Lower lobe of right lung (tissue), 2 donors: ENCODE data around the gene FAM98C. TPM values are rescaled to one million over a fixed set of nuclear protein-coding genes. Genes with fewer than 3 reads are reported as not detected.

Source experiments
- ATAC-seq, 2 donors: fragments of 200-7000 bp; cut with Tn5 transposase; one replicate each; pipeline ENCODE4 v1.9.1; 2020 to 2022; ENCODE audit warnings: mild to moderate bottlenecking in 2 of 2, moderate library complexity in 2 of 2
- DNase-seq: peaks from one replicate; pipeline ENCODE4 v3.0.0-alpha.2; 2020
- H3K27ac ChIP-seq: fragments of 200-600 bp; one replicate; pipeline ENCODE4 v1.8.0; 2022
- H3K27me3 ChIP-seq: fragments of 200-600 bp; one replicate; pipeline ENCODE4 v1.8.0; 2022; ENCODE audit warnings: low read depth
- H3K36me3 ChIP-seq: fragments of 200-600 bp; one replicate; pipeline ENCODE4 v1.8.0; 2022; ENCODE audit warnings: mild to moderate bottlenecking
- H3K4me1 ChIP-seq: fragments of 200-600 bp; one replicate; pipeline ENCODE4 v1.8.0; 2022
- H3K4me3 ChIP-seq: fragments of 200-600 bp; one replicate; pipeline ENCODE4 v1.8.0; 2022; ENCODE audit warnings: mild to moderate bottlenecking
- H3K9me3 ChIP-seq: fragments of 200-600 bp; one replicate; pipeline ENCODE4 v1.8.0; 2022
- CTCF ChIP-seq: fragments of 200-600 bp; IDR thresholded peaks from one replicate; pipeline ENCODE4 v1.8.0; 2022; ENCODE audit warnings: antibody characterized with exemption, mild to moderate bottlenecking
- intact Hi-C: fragments of 100-400 bp; cut with DNase I; formaldehyde crosslinking; loops from one replicate; pipeline ENCODE4 v1.11.0; 2022
- total RNA-seq: library from RNA; stranded (reverse); fragmentation: NEBNext Ultra II Directional; extraction: Animal tissue kit (Norgen Biotek cat#: 25700); gene quantifications from one replicate; pipeline ENCODE4 v1.2.1, GENCODE V29; 2021
- donor health status: DM: no; HTN: yes; CAD: no; lungs with severe emphysema.

The FAM98C gene
- total RNA-seq, 1 donor from 2014 or later: 21.1 TPM

DNA sequence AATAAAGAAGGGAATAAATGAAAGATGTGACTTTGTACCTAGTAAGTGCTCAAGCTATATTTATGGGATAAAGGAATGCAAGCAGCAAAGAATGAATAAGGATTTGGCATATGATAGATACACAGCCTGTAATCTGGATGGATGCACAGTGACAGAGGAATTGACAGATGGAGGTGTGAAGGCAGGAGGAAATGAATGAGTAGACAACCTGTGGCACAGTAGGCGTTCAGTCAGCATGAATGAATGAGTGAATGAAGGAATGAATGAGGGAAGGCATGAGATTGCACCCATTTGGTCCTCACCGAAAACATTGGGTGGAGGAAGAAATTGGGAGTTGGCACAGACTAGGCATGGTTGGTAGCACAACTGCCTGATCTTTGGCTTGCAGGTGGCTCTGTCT, 33.3 kb upstream of the FAM98C start:
- no peaks in the 10 kb centered on the region for H3K4me1 ChIP-seq
- H3K27ac ChIP-seq: no peak overlapping the region
- H3K4me3 ChIP-seq: no peak overlapping the region
- ATAC-seq (no peak), DNase-seq (no peak)
- no peaks in the 10 kb centered on the region for H3K36me3 ChIP-seq
- intact Hi-C loops: no loop called here
- peaks cover 4% of the 10 kb centered on the region for H3K27me3 ChIP-seq
- H3K9me3 ChIP-seq: no peaks in the 10 kb centered on the region
- no peak for TF ChIP-seq CTCF

DNA sequence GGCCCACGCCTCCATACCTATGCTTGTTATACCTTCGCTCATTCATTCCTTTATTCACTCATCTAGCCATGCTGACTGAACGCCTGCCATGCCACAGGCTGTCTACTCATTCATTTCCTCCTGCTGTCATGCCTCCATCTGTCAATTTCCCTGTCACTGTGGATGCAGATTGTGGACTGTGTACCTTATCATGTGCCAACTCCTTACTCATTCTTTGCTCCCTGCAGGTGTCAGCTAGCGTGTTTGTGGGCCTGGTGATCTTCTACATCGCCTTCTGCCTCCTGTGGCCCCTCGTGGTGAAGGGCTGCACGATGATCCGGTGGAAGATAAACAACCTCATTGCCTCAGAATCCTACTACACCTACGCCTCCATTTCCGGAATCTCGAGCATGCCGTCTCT, 32.6 kb upstream of the FAM98C start:
- intact Hi-C loops: no loop called here
- Histone ChIP-seq H3K4me3 (no peak overlapping the region), H3K9me3 (no peaks in the 10 kb centered on the region), H3K27ac (no peak overlapping the region), H3K36me3 (no peaks in the 10 kb centered on the region), H3K27me3 (peaks cover 4% of the 10 kb centered on the region), H3K4me1 (peaks cover 2% of the 10 kb centered on the region)
- DNase-seq (no peak), ATAC-seq (no peak)
- no peak for TF ChIP-seq CTCF

- DNase-seq (no peak), ATAC-seq (no peak)
- Histone ChIP-seq H3K27me3 (peaks cover 4% of the 10 kb centered on the region), H3K9me3 (no peaks in the 10 kb centered on the region), H3K36me3 (no peaks in the 10 kb centered on the region), H3K4me1 (peaks cover 10% of the 10 kb centered on the region), H3K27ac (no peak overlapping the region), H3K4me3 (no peak overlapping the region)
- no peak for TF ChIP-seq CTCF
- intact Hi-C loops: no loop called here
These were observed 31.8 kb upstream of the FAM98C start for GRCh38 chr19:38371081-38371480.

DNA sequence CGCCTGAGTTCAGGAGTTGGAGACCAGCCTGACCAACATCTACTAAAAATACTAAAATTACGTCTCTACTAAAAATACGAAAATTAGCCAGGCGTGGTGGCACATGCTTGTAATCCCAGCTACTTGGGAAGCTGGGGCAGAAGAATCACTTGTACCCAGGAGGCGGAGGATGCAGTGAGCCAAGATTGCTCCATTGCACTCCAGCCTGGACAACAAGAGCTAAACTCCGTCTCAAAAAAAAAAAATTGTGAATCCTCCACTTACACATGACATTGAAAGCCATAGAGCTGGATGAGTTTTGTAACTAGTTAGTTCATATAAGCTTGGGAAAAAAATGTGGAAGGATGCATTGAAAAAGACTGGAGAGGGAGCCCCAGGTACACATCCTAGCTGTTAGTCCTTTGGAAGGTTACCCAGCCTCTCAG, 29.0 kb upstream of the FAM98C start:
- H3K27ac ChIP-seq: peak overlapping the region; percentile 91
- no peaks in the 10 kb centered on the region for H3K9me3 ChIP-seq
- H3K4me3 ChIP-seq: peak overlapping the region; percentile 95
- TF ChIP-seq CTCF: no peak
- H3K27me3 ChIP-seq: no peaks in the 10 kb centered on the region
- H3K36me3 ChIP-seq: peaks cover 26% of the 10 kb centered on the region
- ATAC-seq (no peak), DNase-seq (no peak)
- peaks cover 17% of the 10 kb centered on the region for H3K4me1 ChIP-seq
- intact Hi-C loops: no loop called here

GRCh38 chr19:38374332-38375097, 28.4 kb upstream of the FAM98C start, which contains the start of gene PSMD8:
Gene PSMD8, plus strand, starts transcription at chr19:38374571. Its CDS starts 31 bp downstream, at chr19:38374602.
- ATAC-seq (peak; percentile 99), DNase-seq (peak; percentile 100)
- H3K4me3 ChIP-seq: peak within 1 kb of the TSS; percentile 95
- no peaks in the 10 kb centered on the region for H3K27me3 ChIP-seq
- intact Hi-C loops: no loop called here
- peak within 1 kb of the TSS; percentile 91 for H3K27ac ChIP-seq
- TF ChIP-seq CTCF: peak; percentile 48
- H3K4me1 ChIP-seq: peaks cover 17% of the 10 kb centered on the region
- H3K36me3 ChIP-seq: peaks cover 32% of the 10 kb centered on the region
- no peaks in the 10 kb centered on the region for H3K9me3 ChIP-seq
